ENCODE data around the gene GPC1.

- TF ChIP-seq MAZ (IDR thresholded peaks at IDR 0.05; ENCODE audit: borderline replicate concordance, low read depth, low read length) (no peak), FOS (IDR thresholded peaks at IDR 0.05; ENCODE audit: low read depth, low read length) (no peak), CTCF (conservative IDR thresholded peaks at IDR 0.05; ENCODE audit: low read depth, low read length) (no peak), RCOR1 (IDR thresholded peaks at IDR 0.05; ENCODE audit: insufficient replicate concordance, low read length) (no peak), POLR2A (IDR thresholded peaks at IDR 0.05; ENCODE audit: low read depth, low read length) (no peak), BHLHE40 (IDR thresholded peaks at IDR 0.05; ENCODE audit: low read depth, low read length) (no peak), ELK1 (IDR thresholded peaks at IDR 0.05; ENCODE audit: borderline replicate concordance, low read depth, low read length) (no peak), MAFK (IDR thresholded peaks at IDR 0.05; ENCODE audit: low read depth, low read length) (no peak), CHD1 (IDR thresholded peaks at IDR 0.05; ENCODE audit: low read depth, low read length) (no peak), USF2 (IDR thresholded peaks at IDR 0.05; ENCODE audit: low read depth, low read length) (no peak), RAD21 (IDR thresholded peaks at IDR 0.05; ENCODE audit: low read length) (no peak)
Observed at GRCh38 chr2:240432820-240433801, 2.4 kb upstream of the GPC1 start.
